Hematopoietic multipotent progenitor cell (in vitro differentiated cells): ENCODE measurements around the gene ETV1. TPM values are rescaled to one million over a fixed set of nuclear protein-coding genes. Genes with fewer than 3 reads are reported as not detected.

Source experiments
- DNase-seq, 3 donors: peaks; one replicate each; pipeline ENCODE4 v3.0.0-alpha.2; 2011 to 2015; ENCODE audit warnings: low read depth in 2 of 3, low spot score in 2 of 3
- total RNA-seq: library from RNA; depleted of rRNA; stranded (reverse); fragments of >200 nt; gene quantifications from one replicate; pipeline ENCODE4 v1.2.3, GENCODE V29; 2012

The ETV1 gene
- total RNA-seq, 1 donor = 0.27 TPM

GRCh38 chr7:13886356-13886755 is 103.1 kb downstream of the ETV1 start:
- no peak for DNase-seq

GRCh38 chr7:13882051-13882450 is 107.4 kb downstream of the ETV1 start:
- DNase-seq = no peak

GRCh38 chr7:13880789-13881188 is 108.7 kb downstream of the ETV1 start:
- no peak for DNase-seq

DNA sequence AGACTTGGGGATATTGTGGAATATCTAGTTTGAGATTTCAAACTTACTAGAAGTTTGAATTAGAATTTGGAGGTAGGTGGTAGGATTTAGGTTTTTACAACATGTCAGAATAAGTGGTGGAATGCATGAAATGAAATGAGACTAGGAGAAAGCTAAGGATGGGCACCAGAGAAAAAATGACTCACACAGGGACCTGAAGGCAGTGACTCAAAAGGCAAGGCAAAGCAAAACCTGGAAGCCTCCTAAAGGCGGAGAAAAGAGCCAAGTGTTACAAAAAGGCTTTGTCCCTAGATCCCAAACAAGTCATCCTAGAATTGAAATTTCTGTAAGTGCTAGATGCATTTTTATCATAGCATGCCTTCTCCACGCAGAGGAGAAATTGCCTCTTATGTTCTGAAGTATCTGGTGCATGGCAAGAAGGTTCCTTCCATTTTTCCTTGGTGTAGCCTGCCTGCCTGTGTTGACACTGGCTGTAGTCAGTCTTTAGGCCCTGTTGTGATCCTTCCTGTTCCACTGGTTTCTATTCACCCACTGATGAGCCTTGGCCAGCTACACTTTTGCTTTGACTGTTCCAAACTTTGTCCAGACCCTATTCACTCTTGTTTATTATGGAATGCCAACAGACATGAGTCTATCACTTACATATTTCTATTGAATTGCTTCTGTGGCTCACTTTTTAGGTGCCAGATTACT is 109.3 kb downstream of the ETV1 start:
- no peak for DNase-seq

GRCh38 chr7:13879143-13879542 is 110.3 kb downstream of the ETV1 start:
- DNase-seq = no peak

GRCh38 chr7:13878154-13878553 is 111.3 kb downstream of the ETV1 start:
- no peak for DNase-seq

DNA sequence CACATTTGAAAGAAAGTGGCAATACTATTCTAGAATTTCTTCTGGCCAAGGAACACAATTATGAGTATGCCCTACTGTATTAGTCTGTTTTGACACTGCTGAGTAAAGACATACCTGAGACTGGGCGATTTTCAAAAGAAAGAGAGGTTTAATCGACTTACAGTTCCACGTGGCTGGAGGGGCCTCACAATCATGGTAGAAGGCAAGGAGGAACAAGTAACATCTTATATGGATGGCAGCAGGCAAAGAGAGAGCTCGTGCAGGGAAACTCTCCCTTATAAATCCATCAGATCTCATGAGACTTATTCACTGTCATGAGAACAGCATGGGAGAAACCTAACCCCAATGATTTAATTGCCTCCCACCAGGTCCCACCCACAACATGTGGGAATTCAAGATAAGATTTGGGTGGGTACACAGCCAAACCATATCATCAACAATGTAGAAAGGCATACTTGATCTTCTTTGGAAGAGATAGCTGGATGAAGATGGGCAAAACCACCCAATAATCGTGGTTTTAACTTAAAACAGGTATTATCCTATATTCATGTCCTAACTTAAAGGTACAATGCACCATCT is 113.9 kb downstream of the ETV1 start:
- DNase-seq = no peak

DNA sequence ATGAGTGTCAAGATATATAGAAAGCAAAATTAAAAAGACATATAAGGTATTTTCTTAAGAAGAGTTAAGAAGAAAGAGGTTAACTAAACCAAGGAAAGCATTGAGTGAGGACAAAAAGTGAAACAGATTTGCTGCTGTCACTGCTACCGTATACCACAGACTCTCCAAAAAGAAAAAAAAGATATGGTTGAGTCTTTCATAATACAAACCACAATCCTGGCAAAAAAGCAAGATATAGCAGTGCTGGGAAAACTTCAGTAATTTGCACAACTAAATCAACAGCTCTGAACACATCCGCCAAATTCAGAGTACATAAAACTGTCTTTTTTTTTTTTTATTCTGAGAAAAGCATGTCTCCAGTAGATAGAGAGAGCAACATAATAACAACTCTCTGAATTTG is 114.7 kb downstream of the ETV1 start:
- DNase-seq = peak in 1 of 3 donors; percentile 40

DNA sequence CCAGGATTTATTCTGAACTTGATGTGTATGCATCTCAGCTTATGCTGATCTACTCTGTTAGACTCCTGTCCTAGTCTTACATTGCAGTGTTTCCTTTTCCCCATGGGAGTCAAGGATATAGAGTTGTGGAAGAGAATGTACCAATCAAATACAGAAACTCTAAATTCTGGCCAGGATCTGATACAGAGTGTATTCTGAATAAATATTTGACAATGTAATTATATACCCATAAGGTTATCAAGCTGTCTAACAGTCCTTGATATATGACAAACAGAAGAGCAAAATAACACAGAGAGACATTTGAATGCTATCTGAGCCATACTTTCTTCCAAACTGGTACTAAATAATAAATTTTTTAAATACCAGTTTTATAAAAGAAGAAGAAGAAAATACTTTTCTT is 116.8 kb downstream of the ETV1 start:
- DNase-seq = no peak

GRCh38 chr7:13871008-13871407 is 118.5 kb downstream of the ETV1 start:
- no peak for DNase-seq

- no peak for DNase-seq
Observed at GRCh38 chr7:13860734-13861133, 128.7 kb downstream of the ETV1 start.

DNA sequence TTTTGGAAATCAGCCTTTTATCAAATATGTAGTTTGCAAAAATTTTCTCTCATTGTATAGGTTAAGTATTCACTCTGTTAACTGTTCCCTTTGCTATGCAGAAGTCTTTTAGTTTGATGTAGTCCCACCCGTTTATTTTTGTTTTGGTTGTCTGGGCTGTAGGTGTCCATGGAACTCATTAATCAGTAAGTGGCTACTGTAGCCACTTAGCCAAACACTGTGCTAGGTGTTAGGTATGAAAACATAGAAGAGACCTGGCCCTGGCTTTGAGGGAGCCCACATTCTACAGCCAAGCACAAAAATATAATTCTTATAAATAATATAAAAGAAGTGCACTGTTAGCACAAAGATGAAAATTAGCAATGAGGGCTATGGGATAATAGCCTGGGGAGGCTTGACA is 133.5 kb downstream of the ETV1 start:
- DNase-seq = no peak

DNA sequence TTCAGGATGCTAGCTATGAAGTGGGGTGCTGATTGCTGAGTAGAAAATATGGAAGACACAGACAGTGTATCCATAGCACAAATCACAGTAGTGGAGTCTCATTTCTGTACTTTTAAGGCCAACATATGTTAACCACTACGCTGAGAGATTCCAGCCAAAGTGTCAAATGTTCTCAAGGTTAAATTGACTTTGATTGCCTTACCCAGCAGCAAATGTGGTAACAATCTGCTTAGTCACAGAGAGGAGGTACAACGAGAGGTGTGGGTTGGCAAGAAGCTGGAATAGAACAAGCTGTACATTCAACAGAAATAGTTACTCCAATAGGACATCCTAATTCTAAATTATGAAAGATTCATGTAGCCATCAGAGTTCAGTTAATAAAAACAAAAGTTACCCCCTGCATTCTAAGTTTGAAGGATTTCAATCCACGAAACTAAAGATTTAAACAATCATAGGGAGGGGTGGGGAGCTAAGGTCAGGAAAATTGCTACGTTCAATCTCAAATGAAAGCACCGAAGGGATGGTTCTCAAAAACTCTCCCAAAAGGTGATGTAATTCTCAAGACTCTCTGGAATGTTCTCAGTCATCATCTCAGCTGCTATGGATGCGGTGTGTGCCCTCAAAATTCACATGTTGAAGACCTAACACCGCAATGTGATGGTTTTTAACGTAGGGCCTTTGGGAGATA is 137.0 kb downstream of the ETV1 start:
- no peak for DNase-seq

DNA sequence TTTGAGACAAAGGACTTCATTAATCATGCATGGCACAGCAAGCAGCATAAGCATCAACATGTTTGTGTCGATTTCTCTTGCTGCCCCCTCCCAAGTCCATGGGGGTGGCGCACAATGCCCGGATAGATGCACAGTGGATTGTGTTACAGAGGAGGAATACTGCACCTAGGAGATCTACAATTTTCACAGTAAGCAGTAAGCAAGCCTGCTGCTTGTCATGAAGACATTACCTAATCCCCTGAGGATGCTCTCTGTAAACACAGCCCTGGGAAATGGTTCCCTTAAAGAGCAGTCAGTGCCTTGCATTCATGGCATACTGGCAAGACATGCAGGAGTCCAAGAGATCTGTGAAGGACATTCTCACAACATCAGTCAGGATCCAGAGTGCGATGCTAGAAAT is 137.7 kb downstream of the ETV1 start:
- no peak for DNase-seq

- DNase-seq = peak; percentile 11 to 93 (median 88)
Observed at GRCh38 chr7:13850185-13850752, 139.2 kb downstream of the ETV1 start.

DNA sequence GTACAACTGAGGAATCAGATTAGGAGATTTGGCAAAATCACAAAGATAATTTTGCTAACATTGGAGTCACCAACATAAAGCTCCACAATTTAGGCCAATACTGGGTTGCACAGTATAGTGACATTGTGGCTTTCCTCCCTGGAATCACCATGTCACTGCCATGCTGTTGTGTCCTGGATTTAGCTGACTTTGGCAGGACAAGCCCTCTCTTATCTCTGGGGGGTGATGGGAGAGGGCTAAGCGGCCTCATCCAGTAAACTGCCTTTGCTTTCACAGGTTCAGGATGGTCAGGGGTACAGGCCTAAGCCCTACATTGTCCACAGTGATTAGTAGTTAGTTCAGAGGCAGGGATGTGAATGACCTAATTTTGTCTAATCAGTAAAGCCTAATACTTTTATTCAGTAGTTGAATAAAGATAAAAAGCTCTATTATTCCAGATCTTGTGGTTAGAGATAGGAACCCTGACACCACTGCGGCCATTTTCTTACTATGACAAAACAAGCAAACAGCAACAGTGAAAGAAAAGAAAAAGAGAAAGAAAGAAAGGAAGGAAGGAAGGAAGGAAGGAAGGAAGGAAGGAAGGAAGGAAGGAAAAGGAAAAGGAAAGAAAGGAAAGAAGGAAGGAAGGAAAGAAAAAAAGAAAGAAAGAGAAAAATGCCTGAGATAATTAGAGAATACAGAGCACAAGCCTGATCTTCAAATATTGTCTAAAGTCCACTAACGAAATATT is 140.1 kb downstream of the ETV1 start:
- DNase-seq = no peak

DNA sequence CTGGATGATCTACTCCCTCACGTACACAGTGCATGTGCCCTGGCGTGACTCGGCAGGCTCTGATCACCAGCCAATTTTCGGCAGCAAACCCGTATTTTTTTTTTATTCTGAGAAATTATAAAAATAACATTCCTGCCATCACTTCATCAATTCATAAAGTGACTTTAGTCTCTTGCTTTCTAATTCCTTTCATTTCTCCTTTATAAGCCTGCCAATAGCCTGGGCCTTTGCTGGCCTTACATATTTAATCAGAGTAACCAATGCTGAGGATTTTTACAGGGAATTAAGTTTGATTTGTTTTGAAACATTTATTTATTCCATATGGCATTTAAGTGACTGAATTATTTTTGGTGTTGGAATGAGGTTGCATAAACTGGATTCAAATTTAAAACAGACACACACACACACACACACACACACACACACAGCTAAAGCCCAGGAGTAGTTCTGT is 140.8 kb downstream of the ETV1 start:
- DNase-seq = no peak

GRCh38 chr7:13846386-13846785 is 143.1 kb downstream of the ETV1 start:
- DNase-seq = no peak

DNA sequence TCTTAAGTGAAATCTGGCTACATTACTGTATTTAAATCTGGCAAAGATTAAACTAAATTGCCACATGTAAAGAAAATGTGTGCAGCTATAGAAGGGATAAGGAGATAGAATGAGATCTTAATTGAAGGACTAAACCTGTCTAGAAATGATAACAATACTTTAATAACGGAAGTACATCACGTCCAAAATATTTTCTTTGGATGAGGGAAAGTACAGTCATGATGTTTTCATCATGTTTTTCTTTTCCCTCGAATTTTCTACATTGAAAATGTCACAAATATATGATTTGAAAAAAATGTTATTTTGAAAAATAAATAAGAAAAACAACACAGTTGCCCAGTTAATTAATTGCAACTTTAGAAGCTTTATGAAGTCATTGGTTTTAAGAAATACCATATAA is 143.9 kb downstream of the ETV1 start:
- DNase-seq = no peak

DNA sequence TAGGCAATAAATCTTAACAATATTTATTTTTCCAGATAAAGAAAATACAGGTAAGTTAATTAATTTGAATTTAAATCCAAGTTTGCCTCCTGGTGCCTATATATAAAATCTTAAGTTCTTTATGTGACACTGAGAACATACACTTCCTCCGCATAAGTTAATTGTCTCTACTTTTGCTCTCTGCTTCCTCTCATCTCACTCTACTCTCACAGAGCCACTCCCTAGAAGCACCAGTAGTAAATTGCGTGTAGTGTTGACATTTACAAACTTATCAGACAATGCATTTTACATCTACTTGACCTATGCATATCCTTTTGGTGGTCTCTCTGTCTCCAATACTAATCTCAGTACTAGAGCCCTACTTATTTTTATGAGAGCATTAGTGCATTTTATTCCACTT is 144.5 kb downstream of the ETV1 start:
- no peak for DNase-seq

- DNase-seq = no peak
Observed at GRCh38 chr7:13841284-13841683, 148.2 kb downstream of the ETV1 start.
